Head of caudate nucleus (tissue), 42 donors: ENCODE measurements around the gene ARL17B.
"Not testable (repeated sequence)": the region's sequence is repeated elsewhere in the genome, so short reads cannot be mapped to it uniquely, and the experiment has no call there.

Source experiments
- DNase-seq, 42 donors: peaks; one replicate each; pipeline versions ENCODE4 v3.0.0 to v3.0.0-alpha.2; 2020 to 2021; ENCODE audit warnings: mixed read lengths in 7 of 42
- intact Hi-C: fragments of 100-400 bp; cut with DNase I; formaldehyde crosslinking; loops from one replicate; pipeline ENCODE4 v1.15.0; 2022

Gene ARL17B

GRCh38 chr17:46294831-46295230, 66.7 kb downstream of the ARL17B start, which contains the start of gene LRRC37A:
TSS of gene LRRC37A (plus strand) at chr17:46295131. CDS start at chr17:46295134, 3 bp downstream.
- intact Hi-C loops, result not testable (repeated sequence)

GRCh38 chr17:46291618-46292017, 69.9 kb downstream of the ARL17B start:
- intact Hi-C loops, result not testable (repeated sequence)
- DNase-seq, result peak in 2 of 42 donors; percentile 5 to 31

More at GRCh38 chr17:46294831-46295230, 66.7 kb downstream of the ARL17B start, which contains the start of gene LRRC37A:
- not testable (repeated sequence) for DNase-seq

- intact Hi-C loops, result not testable (repeated sequence)
- DNase-seq, result peak in 1 of 42 donors; percentile 51
Measured at GRCh38 chr17:46290906-46291546, 70.5 kb downstream of the ARL17B start.

DNA sequence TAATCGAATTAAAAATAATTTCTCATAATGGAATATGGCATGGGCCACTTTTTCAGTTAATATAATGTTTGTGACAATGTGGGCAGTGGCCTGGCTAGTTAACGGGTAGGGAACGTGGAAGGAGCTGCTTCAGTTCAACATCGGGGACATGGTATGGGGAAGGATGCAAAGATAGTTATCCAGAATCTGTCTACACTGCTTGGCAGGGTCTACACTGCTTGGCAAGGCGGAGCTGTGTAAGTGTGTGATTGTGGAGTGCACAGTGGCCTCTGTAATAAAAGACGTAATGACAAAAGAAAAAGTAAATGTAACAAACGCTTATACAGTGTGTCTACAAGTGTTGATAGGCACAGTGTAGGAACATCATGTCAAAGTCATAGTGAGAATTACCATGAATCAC, 74.0 kb downstream of the ARL17B start:
- DNase-seq, result peak in 1 of 42 donors; percentile 4
- intact Hi-C loops, result not testable (repeated sequence)

- peak in 30 of 42 donors; percentile 32 to 97 (median 76) for DNase-seq
- intact Hi-C loops, result not testable (repeated sequence)
Measured at GRCh38 chr17:46286764-46287221, 74.8 kb downstream of the ARL17B start.

GRCh38 chr17:46285500-46285899, 76.1 kb downstream of the ARL17B start:
- DNase-seq, result peak in 1 of 42 donors; percentile 1
- intact Hi-C loops, result not testable (repeated sequence)

GRCh38 chr17:46284467-46284866, 77.1 kb downstream of the ARL17B start:
- intact Hi-C loops, result not testable (repeated sequence)
- DNase-seq, result peak in 4 of 42 donors; percentile 7 to 47 (median 20)

GRCh38 chr17:46282635-46283034, 78.9 kb downstream of the ARL17B start:
- DNase-seq, intact Hi-C loops: not testable (repeated sequence)

GRCh38 chr17:46281336-46281735, 80.2 kb downstream of the ARL17B start:
- DNase-seq, intact Hi-C loops: not testable (repeated sequence)

DNA sequence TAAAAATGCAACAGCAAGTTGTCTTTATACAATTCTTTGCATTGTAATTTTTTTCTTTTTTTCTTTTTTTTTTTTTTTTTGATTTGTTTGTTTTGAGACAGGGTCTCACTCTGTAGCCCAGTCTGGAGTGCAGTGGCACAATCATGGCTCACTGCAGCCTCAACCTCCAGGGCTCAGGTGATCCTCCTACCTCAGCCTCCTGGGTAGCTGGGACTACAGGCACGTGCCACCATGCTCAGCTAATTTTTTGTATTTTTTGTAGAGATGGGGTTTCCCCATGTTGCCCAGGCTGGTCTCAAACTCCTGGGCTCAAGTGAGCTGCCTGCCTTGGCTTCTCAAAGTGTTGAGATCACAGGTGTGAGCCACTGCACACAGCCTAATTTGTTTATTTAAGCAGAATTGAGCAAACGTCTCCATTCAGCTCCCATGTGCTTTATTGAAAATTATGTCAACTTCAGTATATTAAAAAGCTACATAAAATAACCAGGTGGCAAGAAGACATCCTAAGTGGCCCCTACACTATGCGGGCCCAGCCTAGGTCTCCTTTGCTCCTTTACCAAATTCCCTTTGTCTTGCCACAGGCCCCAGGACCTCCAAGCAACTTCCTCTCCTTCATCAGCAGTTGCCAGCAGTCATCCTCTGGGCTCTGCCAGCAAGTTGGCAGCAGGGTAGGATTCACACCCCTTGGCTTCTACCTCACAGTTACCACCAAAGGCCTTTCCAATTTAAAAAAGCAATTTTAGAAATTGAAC, 84.7 kb downstream of the ARL17B start:
- intact Hi-C loops, result not testable (repeated sequence)

GRCh38 chr17:46274238-46274637, 87.3 kb downstream of the ARL17B start:
- intact Hi-C loops, result no loop called here
- peak in 1 of 42 donors; percentile 27 for DNase-seq

More for the DNA sequence above, 84.7 kb downstream of the ARL17B start:
- peak in 2 of 42 donors; percentile 9 to 53 for DNase-seq

DNA sequence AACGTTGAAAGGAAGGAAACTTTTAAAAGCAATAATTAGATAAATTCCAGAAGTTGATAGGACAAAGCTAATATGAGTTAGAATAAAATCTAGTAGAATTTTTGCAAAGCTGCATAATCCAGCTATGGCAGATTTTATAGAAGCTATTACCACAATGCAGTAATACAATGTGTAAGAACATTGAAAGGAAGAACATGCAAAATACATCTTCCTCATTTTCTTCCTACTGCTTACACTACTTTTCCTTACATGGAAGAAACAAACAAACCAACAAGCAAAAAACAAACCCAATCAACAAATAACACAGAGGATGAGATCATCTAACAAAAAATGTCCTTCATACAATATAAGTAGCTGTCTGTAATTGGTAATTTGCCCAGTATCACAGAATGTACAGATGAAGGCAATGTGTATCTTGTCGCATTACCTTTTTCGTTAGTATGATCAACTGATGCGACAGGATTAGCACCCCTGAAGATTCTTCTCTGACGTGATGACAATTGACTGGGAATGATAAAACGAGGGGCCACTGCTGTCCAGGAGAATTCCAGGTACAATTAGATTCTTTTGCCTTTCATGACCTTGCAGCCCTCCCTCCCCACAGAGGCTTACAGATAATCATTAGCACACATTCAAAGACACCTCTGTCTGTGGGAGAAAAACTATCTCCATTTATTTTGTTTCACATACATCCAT, 87.9 kb downstream of the ARL17B start:
- intact Hi-C loops, result no loop called here
- DNase-seq, result peak in 1 of 42 donors; percentile 21

DNA sequence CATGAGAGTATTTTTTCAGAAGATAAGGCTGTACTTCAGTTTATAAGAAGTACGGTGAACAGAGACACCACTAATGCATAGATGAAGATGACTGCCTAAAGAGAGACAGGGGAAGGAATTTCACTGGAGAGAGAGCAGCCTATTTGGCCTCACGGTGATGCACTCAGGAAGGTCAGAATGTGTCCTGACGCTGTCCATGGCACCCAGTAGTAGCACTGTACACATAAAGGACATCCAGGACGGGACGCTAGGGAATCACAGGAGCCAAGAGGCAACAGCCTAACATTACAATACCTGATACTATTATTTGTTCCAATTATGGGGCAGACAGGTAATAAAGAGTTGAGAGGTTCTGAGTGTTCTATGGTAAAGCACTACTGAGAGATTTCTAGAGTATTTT, 91.5 kb downstream of the ARL17B start:
- peak in 1 of 42 donors; percentile 10 for DNase-seq
- intact Hi-C loops, result no loop called here

DNA sequence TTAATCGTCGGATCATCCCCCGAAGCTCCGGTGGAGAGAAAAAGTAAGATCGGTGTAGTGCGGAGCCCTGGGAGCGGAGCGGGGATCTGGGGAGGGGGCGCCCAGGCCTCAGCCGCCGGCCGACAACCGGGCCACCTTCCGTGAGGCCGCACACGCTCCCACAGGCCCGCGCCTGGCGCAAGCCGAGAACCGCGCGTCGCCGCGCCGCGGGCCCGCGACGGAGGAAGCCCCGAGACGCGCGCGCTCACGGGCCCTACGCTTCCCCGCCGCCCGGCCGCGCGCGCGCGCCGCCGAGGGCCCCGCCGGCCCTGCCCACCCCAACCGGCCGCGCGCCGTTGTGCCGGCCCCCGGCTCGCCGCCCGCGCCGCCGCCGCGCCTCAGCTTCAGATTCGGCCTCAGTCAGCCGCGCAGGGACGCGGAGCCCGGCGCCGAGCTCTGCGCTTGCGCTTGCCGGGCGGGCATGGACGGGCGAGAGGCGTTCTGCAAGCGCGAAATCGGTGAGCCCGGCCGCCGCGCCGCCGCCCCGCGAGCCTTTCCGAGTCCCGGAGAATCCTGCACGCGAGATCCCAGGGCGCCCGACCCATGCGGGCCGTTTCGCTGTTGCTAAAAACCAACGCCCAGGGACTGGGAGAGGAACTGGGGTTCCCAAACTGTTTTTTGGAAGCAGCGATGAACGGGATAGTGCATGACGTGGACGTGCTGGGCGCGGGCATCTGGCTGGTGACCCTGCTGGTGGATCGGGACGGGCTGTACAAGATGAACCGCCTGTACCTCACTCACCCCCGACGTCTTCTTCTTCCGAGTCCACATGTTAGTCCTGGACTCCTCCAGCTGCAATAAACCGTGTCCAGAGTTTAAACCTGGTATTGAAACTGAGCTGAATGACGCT, 94.7 kb downstream of the ARL17B start:
- intact Hi-C loops, result no loop called here
- peak; percentile 32 to 94 (median 86) for DNase-seq

DNA sequence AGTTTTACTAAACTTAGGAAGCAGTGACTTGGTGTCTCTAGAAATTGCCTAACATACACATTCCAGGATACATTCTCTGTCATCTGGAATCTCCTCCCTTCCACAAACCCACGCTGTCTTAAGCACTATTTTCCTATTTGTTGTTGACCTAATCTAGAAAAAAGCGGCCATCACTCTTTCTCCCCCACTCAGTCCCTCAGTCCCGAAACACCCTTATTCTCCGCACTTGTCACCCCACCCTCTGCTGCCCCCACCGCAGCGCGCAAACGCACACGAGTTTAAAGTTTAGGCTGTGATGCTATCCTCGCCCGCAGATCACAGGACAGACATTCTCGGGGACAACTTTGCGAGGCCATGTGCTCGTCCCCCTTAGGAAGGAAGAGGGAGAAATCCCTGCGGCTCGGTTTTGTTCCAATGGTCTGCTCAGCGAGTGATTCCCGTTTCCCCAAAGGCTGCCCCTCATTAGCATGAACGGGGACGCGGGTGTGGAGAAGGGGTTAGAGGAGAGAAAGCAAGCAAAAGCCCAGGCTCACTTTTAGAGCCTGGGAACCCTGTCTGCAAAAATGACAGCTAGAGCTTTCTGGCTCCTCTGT, 95.4 kb downstream of the ARL17B start:
- peak in 32 of 42 donors; percentile 3 to 63 (median 33) for DNase-seq
- intact Hi-C loops, result not testable (repeated sequence)

DNA sequence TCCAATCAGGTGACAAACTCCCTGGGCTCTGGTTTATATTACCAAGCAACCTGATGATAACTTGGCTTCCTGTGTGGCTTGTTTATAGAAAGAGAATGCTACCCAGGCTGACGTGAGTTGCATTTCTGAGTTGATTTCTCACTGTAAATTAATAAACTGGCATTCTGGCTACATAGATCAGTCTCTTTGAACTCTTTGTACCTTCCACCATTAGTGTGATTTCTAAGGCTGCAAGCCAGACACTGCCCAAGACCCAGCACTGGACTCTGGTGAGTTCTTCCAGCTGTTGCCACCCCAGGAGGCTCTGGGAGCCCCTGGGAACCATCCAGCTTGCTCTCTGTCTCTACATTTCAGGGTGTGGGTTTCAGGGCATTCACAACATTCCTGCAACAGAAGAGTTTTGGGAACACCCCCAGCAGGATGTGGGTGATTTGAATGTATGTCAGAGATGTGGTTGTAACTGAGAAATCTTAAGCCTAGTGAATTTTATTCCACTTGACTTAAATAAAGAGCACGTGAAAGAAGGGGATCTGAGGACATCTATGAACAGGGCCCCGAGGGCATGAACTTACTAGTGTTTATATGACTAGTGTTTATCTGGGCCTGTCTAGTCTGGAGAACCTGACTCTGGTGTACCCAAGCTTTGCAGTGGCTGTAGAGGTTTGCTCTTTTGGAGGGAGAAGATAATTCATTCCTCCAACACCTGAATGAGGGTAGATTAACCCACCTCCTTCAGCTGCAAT, 96.9 kb downstream of the ARL17B start:
- peak in 1 of 42 donors; percentile 41 for DNase-seq
- intact Hi-C loops, result loop anchor here (5.0 kb wide), 1 partner anchor 677 kb away; no protein-coding TSS in a partner anchor

GRCh38 chr17:46262271-46262670, 99.3 kb downstream of the ARL17B start:
- no peak for DNase-seq
- intact Hi-C loops, result loop anchor here (5.0 kb wide), 1 partner anchor 675 kb away; no protein-coding TSS in a partner anchor
